ENCODE measurements around the gene REXO1. TPM values are rescaled to one million over a fixed set of nuclear protein-coding genes. Genes with fewer than 3 reads are reported as not detected.

REXO1 gene
- total and polyA plus RNA-seq, 2 donors (not counting 1 experiment from before 2014, with no cell fraction given), result 72.6 to 898 TPM

DNA sequence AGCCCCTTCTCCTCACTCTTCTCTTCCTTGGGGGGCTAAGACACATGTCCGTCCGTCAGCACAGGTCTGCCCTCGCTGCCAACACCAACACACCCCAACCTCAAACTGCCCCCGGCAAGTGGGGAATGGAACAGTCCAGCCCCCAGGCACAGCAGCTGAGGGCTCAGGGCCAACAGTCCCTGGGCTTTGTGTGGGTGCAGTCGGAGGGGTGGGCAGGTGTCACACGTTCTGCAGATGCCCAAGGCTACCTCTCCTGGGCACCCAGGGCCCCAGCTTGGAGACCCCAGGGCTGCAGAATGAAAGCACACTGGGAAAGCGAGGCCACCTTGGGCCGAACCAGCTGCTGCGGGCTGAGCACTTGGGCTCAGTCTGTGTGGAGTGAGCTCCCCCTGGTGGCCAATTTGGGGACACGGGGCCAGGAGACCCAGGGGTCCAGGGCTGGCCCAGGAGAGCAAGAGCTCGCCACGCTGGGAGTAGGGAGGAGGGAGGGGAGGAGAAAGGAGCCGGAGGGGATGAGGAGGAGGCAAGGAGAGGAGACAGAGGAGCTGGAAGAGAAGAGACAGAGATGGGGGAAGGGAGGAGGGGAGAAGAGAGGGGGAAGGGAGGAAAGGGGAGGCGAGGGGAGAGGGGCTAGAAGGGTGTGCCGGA is 22.2 kb downstream of the REXO1 start:
- no peaks in the 10 kb centered on the region for H3K27me3 Mint-ChIP-seq
- no peaks in the 10 kb centered on the region for H3K27me3 ChIP-seq (replicated peaks in 1 of 4; ENCODE audit: control extremely low read depth in 1 of 4, control insufficient read depth in 3 of 4, insufficient read depth in 4 of 4, low read length in 3 of 4)
- H3K4me1 Mint-ChIP-seq, result peaks cover 4% of the 10 kb centered on the region
- peak overlapping the region; percentile 27 for H3K4me2 ChIP-seq (replicated peaks; ENCODE audit: low read depth, low read length, poor library complexity, severe bottlenecking)
- peaks cover 0 to 64% of the 10 kb centered on the region in 2 experiments for H3K36me3 ChIP-seq (replicated peaks in 1 of 2; ENCODE audit: control extremely low read depth in 1 of 2, control insufficient read depth in 1 of 2, extremely low read depth in 1 of 2, insufficient read depth in 2 of 2, low read length in 1 of 2)
- POLR2A ChIA-PET, result interaction anchor here (0.6 to 0.8 kb wide), 7 partner anchors 15 to 1794 kb away, joined by 3 to 9 read pairs (median 6); partner anchors contain the start of gene MBD3
- no peaks in the 10 kb centered on the region for H3K9me3 ChIP-seq (ENCODE audit: control extremely low read depth in 1 of 3, control insufficient read depth in 2 of 3, insufficient read depth in 1 of 3, low read length in 2 of 3)
- peak; percentile 84 for DNase-seq
- H3K9ac ChIP-seq (ENCODE audit: low read length), result no peak overlapping the region
- peaks cover 0 to 10% of the 10 kb centered on the region in 2 donors for H3K4me1 ChIP-seq (ENCODE audit: control insufficient read depth in 2 of 2, insufficient read depth in 2 of 2, low read length in 2 of 2)
- ATAC-seq (ENCODE audit: low read depth), result peak; percentile 93
- no peak overlapping the region for H3K27ac ChIP-seq (ENCODE audit: low read length in 2 of 2)
- H3K79me2 ChIP-seq (ENCODE audit: control insufficient read depth, insufficient read depth, low read length), result peaks cover 69% of the 10 kb centered on the region
- H3K4me3 Mint-ChIP-seq, result no peak overlapping the region
- intact Hi-C loops (cut with micrococcal nuclease), result loop anchor here (1.0 to 2.0 kb wide), 2 partner anchors 37 to 280 kb away; no protein-coding TSS in a partner anchor
- no peak overlapping the region for H2AFZ ChIP-seq (ENCODE audit: insufficient read depth, low read depth, low read length, poor library complexity, severe bottlenecking)
- H3K4me3 ChIP-seq (ENCODE audit: control extremely low read depth in 1 of 5, extremely low read depth in 1 of 5, insufficient read depth in 1 of 5, low read depth in 2 of 5, low read length in 4 of 5), result no peak overlapping the region
- TF ChIP-seq, protein P1, sequence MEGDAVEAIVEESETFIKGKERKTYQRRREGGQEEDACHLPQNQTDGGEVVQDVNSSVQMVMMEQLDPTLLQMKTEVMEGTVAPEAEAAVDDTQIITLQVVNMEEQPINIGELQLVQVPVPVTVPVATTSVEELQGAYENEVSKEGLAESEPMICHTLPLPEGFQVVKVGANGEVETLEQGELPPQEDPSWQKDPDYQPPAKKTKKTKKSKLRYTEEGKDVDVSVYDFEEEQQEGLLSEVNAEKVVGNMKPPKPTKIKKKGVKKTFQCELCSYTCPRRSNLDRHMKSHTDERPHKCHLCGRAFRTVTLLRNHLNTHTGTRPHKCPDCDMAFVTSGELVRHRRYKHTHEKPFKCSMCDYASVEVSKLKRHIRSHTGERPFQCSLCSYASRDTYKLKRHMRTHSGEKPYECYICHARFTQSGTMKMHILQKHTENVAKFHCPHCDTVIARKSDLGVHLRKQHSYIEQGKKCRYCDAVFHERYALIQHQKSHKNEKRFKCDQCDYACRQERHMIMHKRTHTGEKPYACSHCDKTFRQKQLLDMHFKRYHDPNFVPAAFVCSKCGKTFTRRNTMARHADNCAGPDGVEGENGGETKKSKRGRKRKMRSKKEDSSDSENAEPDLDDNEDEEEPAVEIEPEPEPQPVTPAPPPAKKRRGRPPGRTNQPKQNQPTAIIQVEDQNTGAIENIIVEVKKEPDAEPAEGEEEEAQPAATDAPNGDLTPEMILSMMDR (IDR thresholded peaks at IDR 0.05), result peak; percentile 80
- no peak for TF ChIP-seq EZH2 (IDR thresholded peaks at IDR 0.05; ENCODE audit: borderline replicate concordance, insufficient read depth, low read depth, low read length, poor library complexity, severe bottlenecking)
- CTCF ChIA-PET, result interaction anchor here (0.7 to 6.1 kb wide), 36 partner anchors 9 to 551 kb away, joined by 3 to 57 read pairs (median 4); partner anchors contain the start of genes ATP8B3, FAM174C and MBD3
- no peaks in the 10 kb centered on the region for H3K9me3 Mint-ChIP-seq (ENCODE audit: insufficient read depth)
- 55% methylated on average over 14 of the region's 15 CpGs for WGBS (ENCODE audit: insufficient coverage)
- peaks cover 90% of the 10 kb centered on the region for H4K20me1 ChIP-seq (ENCODE audit: control insufficient read depth, insufficient read depth, low read length, poor library complexity, severe bottlenecking)
- no peak overlapping the region for H3K27ac Mint-ChIP-seq

DNA sequence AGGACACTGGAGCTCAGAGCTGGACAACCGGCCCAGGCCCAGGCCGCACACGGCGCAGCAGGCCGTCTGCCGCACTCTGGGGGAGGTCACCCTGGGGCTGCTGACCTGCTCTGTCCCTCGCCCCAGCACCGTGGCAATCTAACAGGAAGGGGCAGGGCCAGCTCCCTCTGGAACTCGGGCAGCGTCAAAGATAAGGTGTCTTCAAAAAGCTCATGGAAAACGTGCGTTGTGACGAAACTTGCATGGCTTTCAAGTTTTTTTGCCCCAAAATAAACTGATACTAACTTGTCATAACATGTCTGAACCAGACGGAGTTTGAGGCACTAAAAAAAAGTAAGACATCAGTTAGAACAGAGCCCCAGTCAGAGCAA is 24.0 kb downstream of the REXO1 start:
- H3K27ac Mint-ChIP-seq, result no peak overlapping the region
- no peak overlapping the region for H3K4me3 Mint-ChIP-seq
- Histone ChIP-seq H4K20me1 (ENCODE audit: control insufficient read depth, insufficient read depth, low read length, poor library complexity, severe bottlenecking) (peaks cover 83% of the 10 kb centered on the region), H3K27ac (ENCODE audit: low read length in 2 of 2) (no peak overlapping the region), H3K79me2 (ENCODE audit: control insufficient read depth, insufficient read depth, low read length) (peaks cover 61% of the 10 kb centered on the region), H3K36me3 (replicated peaks in 1 of 2; ENCODE audit: control extremely low read depth in 1 of 2, control insufficient read depth in 1 of 2, extremely low read depth in 1 of 2, insufficient read depth in 2 of 2, low read length in 1 of 2) (peaks cover 0 to 65% of the 10 kb centered on the region in 2 experiments), H3K27me3 (replicated peaks in 1 of 4; ENCODE audit: control extremely low read depth in 1 of 4, control insufficient read depth in 3 of 4, insufficient read depth in 4 of 4, low read length in 3 of 4) (no peaks in the 10 kb centered on the region), H3K9me3 (ENCODE audit: control extremely low read depth in 1 of 3, control insufficient read depth in 2 of 3, insufficient read depth in 1 of 3, low read length in 2 of 3) (no peaks in the 10 kb centered on the region), H3K4me2 (replicated peaks; ENCODE audit: low read depth, low read length, poor library complexity, severe bottlenecking) (no peak overlapping the region), H3K9ac (ENCODE audit: low read length) (no peak overlapping the region), H2AFZ (ENCODE audit: insufficient read depth, low read depth, low read length, poor library complexity, severe bottlenecking) (no peak overlapping the region), H3K4me3 (ENCODE audit: control extremely low read depth in 1 of 5, extremely low read depth in 1 of 5, insufficient read depth in 1 of 5, low read depth in 2 of 5, low read length in 4 of 5) (no peak overlapping the region), H3K4me1 (ENCODE audit: control insufficient read depth in 2 of 2, insufficient read depth in 2 of 2, low read length in 2 of 2) (peaks cover 0 to 10% of the 10 kb centered on the region in 2 donors)
- H3K4me1 Mint-ChIP-seq, result peaks cover 4% of the 10 kb centered on the region
- POLR2A ChIA-PET, result interaction anchor here (0.5 kb wide), 1 partner anchor 185 kb away, joined by 5 read pairs; no protein-coding TSS in a partner anchor
- H3K9me3 Mint-ChIP-seq (ENCODE audit: insufficient read depth), result no peaks in the 10 kb centered on the region
- DNase-seq (no peak), ATAC-seq (ENCODE audit: low read depth) (no peak)
- H3K27me3 Mint-ChIP-seq, result no peaks in the 10 kb centered on the region
- intact Hi-C loops (cut with micrococcal nuclease), result no loop called here
- TF ChIP-seq, protein P1 (IDR thresholded peaks at IDR 0.05), result no peak
- no peak for TF ChIP-seq EZH2 (IDR thresholded peaks at IDR 0.05; ENCODE audit: borderline replicate concordance, insufficient read depth, low read depth, low read length, poor library complexity, severe bottlenecking)
- CTCF ChIA-PET, result interaction anchor here (6.1 kb wide), 1 partner anchor 14 kb away, joined by 57 read pairs; no protein-coding TSS in a partner anchor
- 93% methylated on average over 13 of the region's 14 CpGs for WGBS (ENCODE audit: insufficient coverage)
